HepG2 (cell line): ENCODE results near the gene NECTIN2. TPM values are rescaled to one million over a fixed set of nuclear protein-coding genes. Genes with fewer than 3 reads are reported as not detected.

Experiments
- AHDC1 ChIP-seq: sonication (generic); formaldehyde crosslinking; IDR thresholded peaks from 2 replicates; pipeline ENCODE4 v1.5.1; 2020; ENCODE audit warnings: mild to moderate bottlenecking, missing genetic modification reagents, borderline replicate concordance
- ATF7 ChIP-seq, 2 experiments: fragments of 450-650 bp in 1 of 2; sonication (generic) in 1 of 2; formaldehyde crosslinking in 1 of 2; IDR thresholded peaks; 2 replicates each; pipeline versions ENCODE4 v1.4.0 to v1.6.1; 2016 to 2020; ENCODE audit warnings: antibody characterized with exemption in 1 of 2, mild to moderate bottlenecking in 1 of 2, missing genetic modification reagents in 1 of 2
- FIP1L1 ChIP-seq: fragments of 200-400 bp; formaldehyde crosslinking; IDR thresholded peaks from 2 replicates; pipeline ENCODE4 v1.6.1; 2018; ENCODE audit warnings: low read depth, mild to moderate bottlenecking, low read length, moderate library complexity, borderline replicate concordance; ENCODE audit not compliant: insufficient read depth
- GATAD2A ChIP-seq: IDR thresholded peaks from 2 replicates; pipeline ENCODE4 v1.6.1; 2016
- HES4 ChIP-seq: sonication (generic); formaldehyde crosslinking; IDR thresholded peaks from 2 replicates; pipeline ENCODE4 v1.9.0; 2021; ENCODE audit warnings: mild to moderate bottlenecking, missing genetic modification reagents, borderline replicate concordance
- KMT2A ChIP-seq: sonication (generic); formaldehyde crosslinking; IDR thresholded peaks from 2 replicates; pipeline ENCODE4 v1.4.0; 2020; ENCODE audit warnings: missing genetic modification reagents
- MAFF ChIP-seq: IDR thresholded peaks from 2 replicates; pipeline ENCODE4 v1.6.1; 2011; ENCODE audit warnings: low read depth, low read length, improper control_type of control experiment
- MED13 ChIP-seq: sonication (generic); formaldehyde crosslinking; IDR thresholded peaks from 2 replicates; pipeline ENCODE4 v1.5.0; 2020; ENCODE audit warnings: missing genetic modification reagents
- NFKBIZ ChIP-seq: IDR thresholded peaks from 2 replicates; pipeline ENCODE4 v1.6.1; 2018; ENCODE audit warnings: missing genetic modification reagents, missing compliant biosample characterization
- POLR2A ChIP-seq, 2 experiments: IDR thresholded peaks; 2 replicates each; pipeline ENCODE4 v1.6.1; 2011; ENCODE audit warnings: low read depth in 2 of 2, low read length in 2 of 2, mild to moderate bottlenecking in 1 of 2, moderate library complexity in 1 of 2; ENCODE audit not compliant: insufficient read depth in 1 of 2
- RFX5 ChIP-seq: IDR thresholded peaks from 2 replicates; pipeline ENCODE4 v1.6.1; 2011; ENCODE audit warnings: low read depth, low read length, improper control_type of control experiment
- RNF2 ChIP-seq: fragments of 450-650 bp; conservative IDR thresholded peaks from 2 replicates; pipeline ENCODE4 v1.6.1; 2016; ENCODE audit warnings: low read depth
- SAP130 ChIP-seq: IDR thresholded peaks from 2 replicates; pipeline ENCODE4 v1.6.1; 2016; ENCODE audit warnings: low read depth
- STAG1 ChIP-seq: sonication (generic); formaldehyde crosslinking; IDR thresholded peaks from 2 replicates; pipeline ENCODE4 v1.4.0; 2020; ENCODE audit warnings: missing genetic modification reagents
- ZBTB37 ChIP-seq: sonication (generic); formaldehyde crosslinking; IDR thresholded peaks from 2 replicates; pipeline ENCODE4 v1.4.0; 2020; ENCODE audit warnings: mild to moderate bottlenecking, missing genetic modification reagents
- ZMYM3 ChIP-seq: sonication (generic); formaldehyde crosslinking; IDR thresholded peaks from 2 replicates; pipeline ENCODE4 v1.5.1; 2020; ENCODE audit warnings: mild to moderate bottlenecking, missing genetic modification reagents
- ZNF138 ChIP-seq: sonication (generic); formaldehyde crosslinking; IDR thresholded peaks from 2 replicates; pipeline ENCODE4 v1.5.0; 2020; ENCODE audit warnings: mild to moderate bottlenecking, low read depth, missing genetic modification reagents
- ZNF354B ChIP-seq: sonication (generic); formaldehyde crosslinking; IDR thresholded peaks from 2 replicates; pipeline ENCODE4 v1.8.0; 2022; ENCODE audit warnings: mild to moderate bottlenecking, missing genetic modification reagents
- ZNF460 ChIP-seq: sonication (generic); formaldehyde crosslinking; IDR thresholded peaks from 2 replicates; pipeline ENCODE4 v1.5.1; 2020; ENCODE audit warnings: missing genetic modification reagents, mild to moderate bottlenecking, borderline replicate concordance
- ZNF501 ChIP-seq: sonication (generic); formaldehyde crosslinking; IDR thresholded peaks from 2 replicates; pipeline ENCODE4 v1.5.1; 2020; ENCODE audit warnings: mild to moderate bottlenecking, moderate library complexity, missing genetic modification reagents
- ZNF644 ChIP-seq: IDR thresholded peaks from 2 replicates; pipeline ENCODE4 v1.6.1; 2016; ENCODE audit warnings: low read depth
- ZNF720 ChIP-seq: sonication (generic); formaldehyde crosslinking; IDR thresholded peaks from 2 replicates; pipeline ENCODE4 v1.4.0; 2020; ENCODE audit warnings: missing genetic modification reagents
- ZNF747 ChIP-seq: sonication (generic); formaldehyde crosslinking; IDR thresholded peaks from 2 replicates; pipeline ENCODE4 v1.8.1; 2023; ENCODE audit warnings: missing genetic modification reagents, mild to moderate bottlenecking, borderline replicate concordance
- ZNF788 ChIP-seq: sonication (generic); formaldehyde crosslinking; IDR thresholded peaks from 2 replicates; pipeline ENCODE4 v1.5.0; 2020; ENCODE audit warnings: mild to moderate bottlenecking, missing genetic modification reagents, borderline replicate concordance
- ZNF816 ChIP-seq: sonication (generic); formaldehyde crosslinking; IDR thresholded peaks from 2 replicates; pipeline ENCODE4 v1.8.0; 2022; ENCODE audit warnings: missing genetic modification reagents, mild to moderate bottlenecking, borderline replicate concordance
- ZSCAN30 ChIP-seq: sonication (generic); formaldehyde crosslinking; IDR thresholded peaks from 2 replicates; pipeline ENCODE4 v1.5.0; 2020; ENCODE audit warnings: mild to moderate bottlenecking, missing genetic modification reagents
- ZZZ3 ChIP-seq: sonication (generic); formaldehyde crosslinking; IDR thresholded peaks from 2 replicates; pipeline ENCODE4 v1.4.0; 2020; ENCODE audit warnings: missing genetic modification reagents, mild to moderate bottlenecking, borderline replicate concordance
- polyA plus RNA-seq, 8 experiments: library from polyadenylated mRNA; depleted of rRNA in 3 of 8; stranded (reverse) in 7 of 8; unstranded in 1 of 8; fragments of >200 nt; fragmentation: Illumina TruSeq in 4 of 8; extraction: Trizol in 4 of 8; gene quantifications; 2 replicates each; pipeline versions ENCODE4 v1.2.1 to v1.2.3, GENCODE V29; 2011 to 2016; ENCODE audit warnings: low read depth in 4 of 8, missing spikeins in 1 of 8, mixed read lengths in 1 of 8; ENCODE audit not compliant: insufficient read depth in 1 of 8
- total RNA-seq, 5 experiments: library from RNA; depleted of rRNA; stranded (reverse); fragments of >200 nt; fragmentation: Illumina TruSeq; extraction: Trizol; gene quantifications; 2 replicates each; pipeline ENCODE4 v1.2.3, GENCODE V29; 2016; ENCODE audit warnings: low read depth in 1 of 5
- TF ChIP-seq, protein P1 (sequence below): sonication (generic); formaldehyde crosslinking; IDR thresholded peaks from 2 replicates; pipeline ENCODE4 v1.8.1; 2023; ENCODE audit warnings: mild to moderate bottlenecking, missing genetic modification reagents, borderline replicate concordance

NECTIN2 gene
- total and polyA plus RNA-seq, 2 of the 13 experiments (the other 11 are each of a cell fraction or from before 2014, with no cell fraction given), result 75.4 to 114 TPM

- TF ChIP-seq ZBTB37 (CRISPR knock-in tag), result 0 out of 2 replicates have a peak, but pooled peaks have one; percentile 11
- TF ChIP-seq MED13, result no peak
- TF ChIP-seq STAG1 (CRISPR knock-in tag), result no peak
- TF ChIP-seq AHDC1 (CRISPR knock-in tag), result no peak
- no peak for TF ChIP-seq POLR2A (IDR thresholded peaks at IDR 0.05; ENCODE audit: insufficient read depth in 1 of 2, low read depth in 2 of 2, low read length in 2 of 2)
- TF ChIP-seq ZNF788 (CRISPR knock-in tag), result no peak
- TF ChIP-seq GATAD2A (CRISPR knock-in tag), result no peak
- no peak for TF ChIP-seq ZNF354B (CRISPR knock-in tag)
- no peak for TF ChIP-seq FIP1L1
- 0 out of 2 replicates have a peak, but pooled peaks have one; percentile 12 for TF ChIP-seq HES4
- no peak for TF ChIP-seq RFX5
- TF ChIP-seq ZNF460 (CRISPR knock-in tag), result no peak
- TF ChIP-seq RNF2, result no peak
- no peak for TF ChIP-seq MAFF
- TF ChIP-seq ZNF720 (CRISPR knock-in tag), result no peak
- TF ChIP-seq ZNF747 (CRISPR knock-in tag), result no peak
- TF ChIP-seq ATF7 (IDR thresholded peaks at IDR 0.05), result 0 out of 2 replicates have a peak, but pooled peaks have one; percentile 0
- no peak for TF ChIP-seq ATF7 (CRISPR knock-in tag; IDR thresholded peaks at IDR 0.05)
- TF ChIP-seq ZSCAN30 (CRISPR knock-in tag), result no peak
- no peak for TF ChIP-seq NFKBIZ (CRISPR knock-in tag)
- no peak for TF ChIP-seq ZNF644 (CRISPR knock-in tag)
- TF ChIP-seq ZNF816, result no peak
- TF ChIP-seq ZZZ3 (CRISPR knock-in tag), result no peak
- no peak for TF ChIP-seq KMT2A (CRISPR knock-in tag)
- no peak for TF ChIP-seq ZNF138
- TF ChIP-seq ZNF501, result 0 out of 2 replicates have a peak, but pooled peaks have one; percentile 1
- TF ChIP-seq, protein P1, sequence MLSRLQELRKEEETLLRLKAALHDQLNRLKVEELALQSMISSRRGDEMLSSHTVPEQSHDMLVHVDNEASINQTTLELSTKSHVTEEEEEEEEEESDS, result no peak
- TF ChIP-seq SAP130 (CRISPR knock-in tag), result no peak
- peak; percentile 59; the same call in 1 of the 2 replicates for TF ChIP-seq ZMYM3 (CRISPR knock-in tag)
These were observed 848 bp upstream of the NECTIN2 start (continued) for GRCh38 chr19:44845286-44845611.
